Stomach (tissue), 4 donors: ENCODE measurements around the gene CALR3.

Experiments
- EP300 ChIP-seq: sonication (generic); formaldehyde crosslinking; IDR thresholded peaks from one replicate; pipeline ENCODE4 v1.6.1; 2017; ENCODE audit warnings: antibody characterized with exemption
- POLR2A ChIP-seq, 4 donors: fragments of 450-650 bp; IDR thresholded peaks; one replicate each; pipeline ENCODE4 v1.6.1; 2016; ENCODE audit warnings: antibody characterized with exemption in 4 of 4, control low read depth in 2 of 4, mild to moderate bottlenecking in 1 of 4, moderate library complexity in 1 of 4
- TF ChIP-seq, protein P1 (sequence below), 7 experiments: fragments of 450-650 bp in 4 of 7; fragments of 200-600 bp in 3 of 7; sonication (generic) in 3 of 7; IDR thresholded peaks; one replicate each; pipeline ENCODE4 v1.5.1; 2016 to 2019; ENCODE audit warnings: antibody characterized with exemption in 7 of 7, control low read depth in 2 of 7, mild to moderate bottlenecking in 1 of 7

DNA sequence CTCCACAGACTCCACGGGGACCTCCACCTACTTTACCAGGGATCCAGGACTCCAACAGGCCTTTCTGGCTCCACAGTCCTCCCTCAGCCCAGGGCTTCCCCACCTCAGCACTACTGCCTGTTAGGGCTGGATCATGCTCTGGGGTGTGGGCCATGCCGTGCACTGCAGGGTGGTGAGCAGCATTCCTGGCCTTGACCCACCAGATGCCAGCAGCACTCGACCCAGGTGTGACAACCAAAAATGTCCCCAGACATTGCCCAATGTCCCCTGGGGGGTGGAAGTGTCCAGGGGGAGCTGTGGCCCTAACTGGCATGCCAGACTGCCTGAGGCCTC is 66.2 kb downstream of the CALR3 start:
- TF ChIP-seq, protein P1, sequence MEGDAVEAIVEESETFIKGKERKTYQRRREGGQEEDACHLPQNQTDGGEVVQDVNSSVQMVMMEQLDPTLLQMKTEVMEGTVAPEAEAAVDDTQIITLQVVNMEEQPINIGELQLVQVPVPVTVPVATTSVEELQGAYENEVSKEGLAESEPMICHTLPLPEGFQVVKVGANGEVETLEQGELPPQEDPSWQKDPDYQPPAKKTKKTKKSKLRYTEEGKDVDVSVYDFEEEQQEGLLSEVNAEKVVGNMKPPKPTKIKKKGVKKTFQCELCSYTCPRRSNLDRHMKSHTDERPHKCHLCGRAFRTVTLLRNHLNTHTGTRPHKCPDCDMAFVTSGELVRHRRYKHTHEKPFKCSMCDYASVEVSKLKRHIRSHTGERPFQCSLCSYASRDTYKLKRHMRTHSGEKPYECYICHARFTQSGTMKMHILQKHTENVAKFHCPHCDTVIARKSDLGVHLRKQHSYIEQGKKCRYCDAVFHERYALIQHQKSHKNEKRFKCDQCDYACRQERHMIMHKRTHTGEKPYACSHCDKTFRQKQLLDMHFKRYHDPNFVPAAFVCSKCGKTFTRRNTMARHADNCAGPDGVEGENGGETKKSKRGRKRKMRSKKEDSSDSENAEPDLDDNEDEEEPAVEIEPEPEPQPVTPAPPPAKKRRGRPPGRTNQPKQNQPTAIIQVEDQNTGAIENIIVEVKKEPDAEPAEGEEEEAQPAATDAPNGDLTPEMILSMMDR (IDR thresholded peaks at IDR 0.05): no peak
- TF ChIP-seq POLR2A (IDR thresholded peaks at IDR 0.05) (no peak), EP300 (no peak)
